ENCODE measurements around the gene SAMSN1.

SAMSN1 gene

GRCh38 chr21:14527696-14528652 is 18.1 kb downstream of the SAMSN1 start:
- no peak overlapping the region for H2AFZ ChIP-seq
- no peaks in the 10 kb centered on the region for H3K27me3 ChIP-seq (ENCODE audit: control insufficient read depth, insufficient read depth, low read length)
- no peaks in the 10 kb centered on the region for H3K36me3 ChIP-seq (ENCODE audit: control insufficient read depth, insufficient read depth, low read length)
- no peak for TF ChIP-seq CTCF (IDR thresholded peaks at IDR 0.05)
- H3K4me3 ChIP-seq (ENCODE audit: low read depth, low read length), result no peak overlapping the region
- H3K9ac ChIP-seq, result no peak overlapping the region
- no peak overlapping the region for H3K4me2 ChIP-seq (ENCODE audit: low read length)
- no peaks in the 10 kb centered on the region for H3K9me3 ChIP-seq (ENCODE audit: control insufficient read depth, low read length)
- no peak overlapping the region for H3K27ac ChIP-seq
- no peaks in the 10 kb centered on the region for H3K79me2 ChIP-seq
- H3K4me1 ChIP-seq, result no peaks in the 10 kb centered on the region

- Histone ChIP-seq H3K4me3 (ENCODE audit: low read depth, low read length) (no peak overlapping the region), H3K27me3 (ENCODE audit: control insufficient read depth, insufficient read depth, low read length) (no peaks in the 10 kb centered on the region), H3K36me3 (ENCODE audit: control insufficient read depth, insufficient read depth, low read length) (no peaks in the 10 kb centered on the region), H3K4me1 (no peaks in the 10 kb centered on the region), H3K27ac (no peak overlapping the region), H3K4me2 (ENCODE audit: low read length) (no peak overlapping the region), H2AFZ (no peak overlapping the region), H3K79me2 (no peaks in the 10 kb centered on the region), H3K9me3 (ENCODE audit: control insufficient read depth, low read length) (no peaks in the 10 kb centered on the region), H3K9ac (no peak overlapping the region)
- TF ChIP-seq CTCF (IDR thresholded peaks at IDR 0.05), result no peak
Measured at GRCh38 chr21:14526836-14527695, 19.0 kb downstream of the SAMSN1 start.

GRCh38 chr21:14526199-14526598 is 19.9 kb downstream of the SAMSN1 start:
- no peaks in the 10 kb centered on the region for H3K79me2 ChIP-seq
- no peaks in the 10 kb centered on the region for H3K36me3 ChIP-seq (ENCODE audit: control insufficient read depth, insufficient read depth, low read length)
- H3K4me1 ChIP-seq, result no peaks in the 10 kb centered on the region
- H3K9me3 ChIP-seq (ENCODE audit: control insufficient read depth, low read length), result no peaks in the 10 kb centered on the region
- H3K4me3 ChIP-seq (ENCODE audit: low read depth, low read length), result no peak overlapping the region
- H3K9ac ChIP-seq, result no peak overlapping the region
- no peaks in the 10 kb centered on the region for H3K27me3 ChIP-seq (ENCODE audit: control insufficient read depth, insufficient read depth, low read length)
- no peak overlapping the region for H2AFZ ChIP-seq
- TF ChIP-seq CTCF (IDR thresholded peaks at IDR 0.05), result no peak
- no peak overlapping the region for H3K27ac ChIP-seq
- no peak overlapping the region for H3K4me2 ChIP-seq (ENCODE audit: low read length)

- no peak overlapping the region for H3K27ac ChIP-seq
- no peaks in the 10 kb centered on the region for H3K4me1 ChIP-seq
- no peaks in the 10 kb centered on the region for H3K27me3 ChIP-seq (ENCODE audit: control insufficient read depth, insufficient read depth, low read length)
- H3K9me3 ChIP-seq (ENCODE audit: control insufficient read depth, low read length), result no peaks in the 10 kb centered on the region
- no peaks in the 10 kb centered on the region for H3K36me3 ChIP-seq (ENCODE audit: control insufficient read depth, insufficient read depth, low read length)
- no peak overlapping the region for H3K9ac ChIP-seq
- no peak overlapping the region for H3K4me2 ChIP-seq (ENCODE audit: low read length)
- no peak for TF ChIP-seq CTCF (IDR thresholded peaks at IDR 0.05)
- no peak overlapping the region for H3K4me3 ChIP-seq (ENCODE audit: low read depth, low read length)
- no peaks in the 10 kb centered on the region for H3K79me2 ChIP-seq
- H2AFZ ChIP-seq, result no peak overlapping the region
Measured at GRCh38 chr21:14523234-14523633, 22.9 kb downstream of the SAMSN1 start.

All from parathyroid adenoma (tissue), 2 donors.